ENCODE measurements around the gene CTCFL.

CTCFL gene

DNA sequence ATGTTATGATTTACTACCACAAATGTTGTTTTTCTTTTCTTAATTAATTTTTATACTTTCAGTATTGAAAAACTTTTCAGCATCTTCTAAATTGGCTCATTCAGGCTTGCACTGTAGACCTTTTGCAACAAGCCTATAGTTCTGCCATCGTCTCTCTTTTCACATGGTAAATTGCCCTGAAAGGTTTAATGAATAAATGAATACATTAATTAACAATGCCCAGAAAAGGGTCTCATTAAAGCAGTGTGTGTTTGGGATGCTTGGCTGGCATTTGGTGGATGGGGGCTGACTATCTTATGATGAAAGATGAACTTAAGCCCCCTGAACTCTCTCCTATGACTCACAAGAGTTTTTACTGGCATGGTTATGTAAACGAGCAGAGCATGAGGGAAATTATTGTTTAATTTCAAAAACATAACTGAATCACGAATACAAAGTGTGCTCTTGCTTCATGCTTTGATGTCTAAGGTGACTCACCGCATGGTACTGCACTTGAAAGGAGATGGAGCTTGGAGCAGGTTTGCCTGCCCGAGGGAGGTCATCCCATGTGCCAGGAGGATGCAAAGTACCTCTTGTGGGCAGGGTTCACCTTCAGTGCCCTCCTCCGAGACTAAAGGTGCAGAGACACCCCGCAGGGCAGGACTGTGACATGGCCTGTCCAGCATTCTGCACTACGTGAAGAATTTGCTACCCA lies 22.2 kb upstream of the CTCFL start:
- no peak for DNase-seq (ENCODE audit: low spot score)
- no CpG with 5 or more reads among the region's 8 CpGs for WGBS, 2 donors (ENCODE audit: extremely low coverage in 2 of 2, insufficient read length in 2 of 2, insufficient replicate concordance in 1 of 2)

DNA sequence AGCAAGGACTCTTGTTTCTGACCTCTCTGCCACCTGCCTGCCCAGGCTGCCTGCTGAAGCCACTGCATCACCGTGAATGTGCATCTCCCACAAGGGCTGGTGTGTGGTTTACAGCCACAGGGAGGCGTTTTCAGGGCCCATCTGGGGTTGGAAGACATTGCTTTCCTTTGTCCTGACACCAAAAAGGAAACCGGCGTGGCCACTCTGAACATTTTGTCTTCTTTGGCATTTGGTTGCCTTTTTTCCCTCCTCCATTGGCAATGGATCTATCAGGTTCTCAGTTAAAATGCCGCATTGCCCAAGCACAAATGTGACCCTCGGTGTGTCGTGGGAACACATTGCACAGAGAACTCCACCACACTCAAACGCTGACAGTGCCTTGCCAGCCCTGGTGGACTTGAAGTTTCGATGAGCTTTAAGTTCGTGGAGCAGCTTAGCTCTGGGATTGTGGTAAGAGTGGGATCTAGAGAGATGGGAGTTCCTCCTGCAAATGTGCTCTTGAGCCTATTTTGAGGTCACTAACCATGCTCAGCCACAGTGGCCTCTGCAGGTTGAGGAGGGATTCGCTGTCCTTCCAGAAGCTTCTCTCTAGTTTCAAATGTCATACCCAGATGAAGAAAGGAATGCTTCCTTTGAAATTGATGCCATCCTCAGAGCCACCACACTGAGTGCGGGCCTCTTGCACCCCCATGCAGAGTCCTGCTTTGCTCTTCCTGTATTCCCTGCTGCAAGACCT lies 21.2 kb upstream of the CTCFL start:
- H3K36me3 ChIP-seq (replicated peaks in 1 of 2; ENCODE audit: control insufficient read depth in 2 of 2, insufficient read depth in 2 of 2, low read length in 2 of 2) = no peaks in the 10 kb centered on the region
- no peak overlapping the region for H2BK120ac ChIP-seq (ENCODE audit: low read depth, low read length)
- no peak overlapping the region for H3K4me2 ChIP-seq (ENCODE audit: insufficient read depth, low read length, poor library complexity, severe bottlenecking)
- H2BK15ac ChIP-seq (ENCODE audit: low read length) = no peak overlapping the region
- no peak overlapping the region for H2BK5ac ChIP-seq (ENCODE audit: low read length)
- peaks cover 0 to 44% (median 0%) of the 10 kb centered on the region in 3 experiments for H3K27me3 ChIP-seq (ENCODE audit: control insufficient read depth in 3 of 3, insufficient read depth in 3 of 3, low read depth in 1 of 3, low read length in 3 of 3)
- no peak overlapping the region for H3K18ac ChIP-seq (ENCODE audit: low read length)
- no peak overlapping the region for H4K8ac ChIP-seq (ENCODE audit: low read depth, low read length)
- H3K23ac ChIP-seq (ENCODE audit: low read depth, low read length, poor library complexity) = no peak overlapping the region
- H2BK12ac ChIP-seq (ENCODE audit: low read length) = no peak overlapping the region
- no peak for DNase-seq (ENCODE audit: low spot score)
- H3K79me1 ChIP-seq (ENCODE audit: low read depth, low read length) = no peaks in the 10 kb centered on the region
- no peak overlapping the region for H3K4me3 ChIP-seq (ENCODE audit: low read length in 2 of 2)
- no peaks in the 10 kb centered on the region for H3K4me1 ChIP-seq (ENCODE audit: control insufficient read depth in 2 of 2, insufficient read depth in 1 of 2, low read depth in 1 of 2, low read length in 2 of 2)
- no peak overlapping the region for H3K4ac ChIP-seq (ENCODE audit: low read length)
- H2AK5ac ChIP-seq (ENCODE audit: low read depth, low read length) = no peak overlapping the region
- H4K91ac ChIP-seq (ENCODE audit: low read depth, low read length, poor library complexity) = no peak overlapping the region
- WGBS, 2 donors (ENCODE audit: extremely low coverage in 2 of 2, insufficient read length in 2 of 2, insufficient replicate concordance in 1 of 2) = no CpG with 5 or more reads among the region's 12 CpGs
- no peak overlapping the region for H3K9ac ChIP-seq (ENCODE audit: low read depth, low read length, poor library complexity)
- H2AFZ ChIP-seq (ENCODE audit: low read length) = no peak overlapping the region
- no peak overlapping the region for H3K14ac ChIP-seq (ENCODE audit: low read length)
- no peak overlapping the region for H3K27ac ChIP-seq (replicated peaks; ENCODE audit: low read length)
- H3K9me3 ChIP-seq (replicated peaks in 1 of 2; ENCODE audit: control insufficient read depth in 2 of 2, insufficient read depth in 1 of 2, low read depth in 1 of 2, low read length in 2 of 2) = no peaks in the 10 kb centered on the region

More for the DNA sequence above, 22.2 kb upstream of the CTCFL start:
- Histone ChIP-seq H3K23ac (ENCODE audit: low read depth, low read length, poor library complexity) (no peak overlapping the region), H4K91ac (ENCODE audit: low read depth, low read length, poor library complexity) (no peak overlapping the region), H4K8ac (ENCODE audit: low read depth, low read length) (no peak overlapping the region), H3K36me3 (replicated peaks in 1 of 2; ENCODE audit: control insufficient read depth in 2 of 2, insufficient read depth in 2 of 2, low read length in 2 of 2) (no peaks in the 10 kb centered on the region), H2BK15ac (ENCODE audit: low read length) (no peak overlapping the region), H2BK12ac (ENCODE audit: low read length) (no peak overlapping the region), H3K18ac (ENCODE audit: low read length) (no peak overlapping the region), H3K9me3 (replicated peaks in 1 of 2; ENCODE audit: control insufficient read depth in 2 of 2, insufficient read depth in 1 of 2, low read depth in 1 of 2, low read length in 2 of 2) (no peaks in the 10 kb centered on the region), H3K14ac (ENCODE audit: low read length) (no peak overlapping the region), H2BK5ac (ENCODE audit: low read length) (no peak overlapping the region), H3K27ac (replicated peaks; ENCODE audit: low read length) (no peak overlapping the region), H3K27me3 (ENCODE audit: control insufficient read depth in 3 of 3, insufficient read depth in 3 of 3, low read depth in 1 of 3, low read length in 3 of 3) (peaks cover 0 to 42% (median 0%) of the 10 kb centered on the region in 3 experiments), H3K4me1 (ENCODE audit: control insufficient read depth in 2 of 2, insufficient read depth in 1 of 2, low read depth in 1 of 2, low read length in 2 of 2) (no peaks in the 10 kb centered on the region), H2AK5ac (ENCODE audit: low read depth, low read length) (no peak overlapping the region), H3K4me2 (ENCODE audit: insufficient read depth, low read length, poor library complexity, severe bottlenecking) (no peak overlapping the region), H3K79me1 (ENCODE audit: low read depth, low read length) (no peaks in the 10 kb centered on the region), H3K9ac (ENCODE audit: low read depth, low read length, poor library complexity) (no peak overlapping the region), H2BK120ac (ENCODE audit: low read depth, low read length) (no peak overlapping the region), H2AFZ (ENCODE audit: low read length) (no peak overlapping the region), H3K4ac (ENCODE audit: low read length) (no peak overlapping the region), H3K4me3 (ENCODE audit: low read length in 2 of 2) (peak overlapping the region in 1 of 2 donors; percentile 31)

DNA sequence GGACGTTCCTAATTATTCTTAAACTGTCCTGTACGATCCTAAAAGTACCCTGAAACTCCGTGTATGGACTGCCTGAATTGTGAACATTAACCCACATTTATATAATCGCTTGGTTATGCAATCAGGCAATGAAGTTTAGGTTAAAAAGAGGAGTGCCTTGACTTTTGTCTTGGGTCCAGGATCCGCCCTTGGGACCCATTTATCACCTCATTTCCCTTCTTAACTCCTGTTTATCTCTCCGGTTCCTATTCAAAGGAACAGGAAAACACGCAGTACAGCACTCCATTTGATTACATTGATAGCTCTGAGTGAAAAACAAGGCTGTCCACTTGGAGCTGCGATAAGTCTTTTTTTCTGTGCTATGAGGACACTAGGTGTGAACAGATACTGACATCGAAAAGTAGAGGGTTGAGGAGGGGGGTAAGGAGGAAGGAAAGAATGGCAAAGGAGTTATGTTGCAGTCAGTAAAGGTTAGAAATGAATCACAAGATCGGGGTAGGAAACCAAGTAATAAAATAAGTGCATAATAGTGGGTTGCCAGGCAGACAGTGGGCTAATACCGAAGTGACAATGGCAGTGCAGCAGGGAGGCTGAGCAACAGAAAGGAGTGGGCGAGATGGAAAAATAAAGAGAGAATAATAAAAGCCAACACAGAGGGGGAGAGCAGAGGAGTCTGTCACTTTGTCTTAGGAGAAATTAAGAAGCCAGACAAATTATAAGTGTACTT lies 20.1 kb upstream of the CTCFL start:
- no peak overlapping the region for H4K8ac ChIP-seq (ENCODE audit: low read depth, low read length)
- no peaks in the 10 kb centered on the region for H3K79me1 ChIP-seq (ENCODE audit: low read depth, low read length)
- no peak overlapping the region for H3K18ac ChIP-seq (ENCODE audit: low read length)
- H4K91ac ChIP-seq (ENCODE audit: low read depth, low read length, poor library complexity) = no peak overlapping the region
- H3K23ac ChIP-seq (ENCODE audit: low read depth, low read length, poor library complexity) = no peak overlapping the region
- no peak overlapping the region for H3K14ac ChIP-seq (ENCODE audit: low read length)
- no peak overlapping the region for H3K4me3 ChIP-seq (ENCODE audit: low read length in 2 of 2)
- H3K4me2 ChIP-seq (ENCODE audit: insufficient read depth, low read length, poor library complexity, severe bottlenecking) = no peak overlapping the region
- H3K36me3 ChIP-seq (replicated peaks in 1 of 2; ENCODE audit: control insufficient read depth in 2 of 2, insufficient read depth in 2 of 2, low read length in 2 of 2) = no peaks in the 10 kb centered on the region
- H3K9ac ChIP-seq (ENCODE audit: low read depth, low read length, poor library complexity) = no peak overlapping the region
- no peak for DNase-seq (ENCODE audit: low spot score)
- no peak overlapping the region for H2BK15ac ChIP-seq (ENCODE audit: low read length)
- H3K9me3 ChIP-seq (replicated peaks in 1 of 2; ENCODE audit: control insufficient read depth in 2 of 2, insufficient read depth in 1 of 2, low read depth in 1 of 2, low read length in 2 of 2) = no peaks in the 10 kb centered on the region
- H2AK5ac ChIP-seq (ENCODE audit: low read depth, low read length) = no peak overlapping the region
- H3K4ac ChIP-seq (ENCODE audit: low read length) = no peak overlapping the region
- H2BK5ac ChIP-seq (ENCODE audit: low read length) = no peak overlapping the region
- peaks cover 0 to 48% (median 0%) of the 10 kb centered on the region in 3 experiments for H3K27me3 ChIP-seq (ENCODE audit: control insufficient read depth in 3 of 3, insufficient read depth in 3 of 3, low read depth in 1 of 3, low read length in 3 of 3)
- no peak overlapping the region for H2AFZ ChIP-seq (ENCODE audit: low read length)
- no peak overlapping the region for H3K27ac ChIP-seq (replicated peaks; ENCODE audit: low read length)
- no peak overlapping the region for H2BK120ac ChIP-seq (ENCODE audit: low read depth, low read length)
- no peaks in the 10 kb centered on the region for H3K4me1 ChIP-seq (ENCODE audit: control insufficient read depth in 2 of 2, insufficient read depth in 1 of 2, low read depth in 1 of 2, low read length in 2 of 2)
- WGBS, 2 donors (ENCODE audit: extremely low coverage in 2 of 2, insufficient read length in 2 of 2, insufficient replicate concordance in 1 of 2) = no CpG with 5 or more reads among the region's 12 CpGs
- H2BK12ac ChIP-seq (ENCODE audit: low read length) = no peak overlapping the region

DNA sequence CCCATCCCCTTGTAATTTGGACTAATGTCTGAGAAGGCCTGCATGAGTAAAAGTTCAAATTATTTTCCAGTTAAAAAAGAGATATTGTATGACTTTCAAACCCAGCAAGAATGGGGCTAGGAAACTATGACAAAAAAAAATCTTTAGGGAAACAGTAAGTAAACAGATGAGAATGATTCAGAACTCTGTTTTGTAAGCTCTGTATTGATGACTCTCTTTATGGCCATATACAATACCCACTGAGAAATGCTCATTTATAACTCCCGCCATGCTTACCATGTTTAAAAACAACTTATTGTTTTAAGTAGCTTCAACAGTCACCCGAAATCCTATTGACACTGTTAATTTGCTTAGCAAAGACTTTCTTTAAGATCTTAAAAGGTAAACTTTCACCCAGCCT lies 18.8 kb upstream of the CTCFL start:
- Histone ChIP-seq H2BK12ac (ENCODE audit: low read length) (no peak overlapping the region), H3K79me1 (ENCODE audit: low read depth, low read length) (no peaks in the 10 kb centered on the region), H3K9ac (ENCODE audit: low read depth, low read length, poor library complexity) (no peak overlapping the region), H4K91ac (ENCODE audit: low read depth, low read length, poor library complexity) (no peak overlapping the region), H4K8ac (ENCODE audit: low read depth, low read length) (no peak overlapping the region), H2BK120ac (ENCODE audit: low read depth, low read length) (no peak overlapping the region), H3K14ac (ENCODE audit: low read length) (no peak overlapping the region), H2AK5ac (ENCODE audit: low read depth, low read length) (no peak overlapping the region), H3K4ac (ENCODE audit: low read length) (no peak overlapping the region), H3K4me3 (ENCODE audit: low read length in 2 of 2) (no peak overlapping the region), H3K4me2 (ENCODE audit: insufficient read depth, low read length, poor library complexity, severe bottlenecking) (no peak overlapping the region), H2BK5ac (ENCODE audit: low read length) (no peak overlapping the region), H2AFZ (ENCODE audit: low read length) (no peak overlapping the region), H3K27me3 (ENCODE audit: control insufficient read depth in 3 of 3, insufficient read depth in 3 of 3, low read depth in 1 of 3, low read length in 3 of 3) (peaks cover 0 to 47% (median 0%) of the 10 kb centered on the region in 3 experiments), H3K9me3 (replicated peaks in 1 of 2; ENCODE audit: control insufficient read depth in 2 of 2, insufficient read depth in 1 of 2, low read depth in 1 of 2, low read length in 2 of 2) (no peaks in the 10 kb centered on the region), H3K27ac (replicated peaks; ENCODE audit: low read length) (no peak overlapping the region), H3K36me3 (replicated peaks in 1 of 2; ENCODE audit: control insufficient read depth in 2 of 2, insufficient read depth in 2 of 2, low read length in 2 of 2) (no peaks in the 10 kb centered on the region), H3K4me1 (ENCODE audit: control insufficient read depth in 2 of 2, insufficient read depth in 1 of 2, low read depth in 1 of 2, low read length in 2 of 2) (no peaks in the 10 kb centered on the region), H2BK15ac (ENCODE audit: low read length) (no peak overlapping the region), H3K23ac (ENCODE audit: low read depth, low read length, poor library complexity) (no peak overlapping the region), H3K18ac (ENCODE audit: low read length) (no peak overlapping the region)
- no CpG with 5 or more reads among the region's 2 CpGs for WGBS, 2 donors (ENCODE audit: extremely low coverage in 2 of 2, insufficient read length in 2 of 2, insufficient replicate concordance in 1 of 2)
- no peak for DNase-seq (ENCODE audit: low spot score)
